SW 1271 (cell line): ENCODE data around the gene SRSF4.

Source experiments
- DNase-seq, 2 experiments: peaks; one replicate each; lab custom pipeline; 2025; lab: John Stamatoyannopoulos, UW

The SRSF4 gene

GRCh38 chr1:29200906-29201594 lies 19.4 kb upstream of the SRSF4 start:
- DNase-seq: no peak

- DNase-seq: no peak
These were observed 16.3 kb upstream of the SRSF4 start for GRCh38 chr1:29197993-29198392.

- DNase-seq: peak in 1 of 2 experiments; percentile 43
These were observed 15.9 kb upstream of the SRSF4 start for GRCh38 chr1:29197590-29197924.

- DNase-seq: no peak
These were observed 15.3 kb upstream of the SRSF4 start for GRCh38 chr1:29196863-29197589.

GRCh38 chr1:29195881-29196291 lies 14.2 kb upstream of the SRSF4 start:
- no peak for DNase-seq

- no peak for DNase-seq
These were observed 12.3 kb upstream of the SRSF4 start for GRCh38 chr1:29193879-29194455.

- no peak for DNase-seq
These were observed 9.0 kb upstream of the SRSF4 start for GRCh38 chr1:29190718-29191117.

GRCh38 chr1:29186707-29187106 lies 5.0 kb upstream of the SRSF4 start:
- DNase-seq: no peak

- no peak for DNase-seq
These were observed 4.6 kb upstream of the SRSF4 start for GRCh38 chr1:29186252-29186651.

GRCh38 chr1:29183287-29183686 lies 1.6 kb upstream of the SRSF4 start:
- no peak for DNase-seq

GRCh38 chr1:29180497-29181412 lies 945 bp downstream of the SRSF4 start:
- peak in 1 of 2 experiments; percentile 51 for DNase-seq

GRCh38 chr1:29179641-29180184 lies 2.0 kb downstream of the SRSF4 start:
- no peak for DNase-seq

- DNase-seq: no peak
These were observed 4.5 kb downstream of the SRSF4 start for GRCh38 chr1:29177022-29177705.

GRCh38 chr1:29176576-29176975 lies 5.1 kb downstream of the SRSF4 start:
- no peak for DNase-seq

GRCh38 chr1:29172415-29172939 lies 9.2 kb downstream of the SRSF4 start:
- DNase-seq: no peak

- no peak for DNase-seq
These were observed 10.2 kb downstream of the SRSF4 start for GRCh38 chr1:29171521-29171920.

GRCh38 chr1:29171089-29171488 lies 10.6 kb downstream of the SRSF4 start:
- DNase-seq: no peak

GRCh38 chr1:29169976-29170375 lies 11.7 kb downstream of the SRSF4 start:
- no peak for DNase-seq

GRCh38 chr1:29167904-29168303 lies 13.8 kb downstream of the SRSF4 start:
- DNase-seq: no peak

- DNase-seq: no peak
These were observed 15.3 kb downstream of the SRSF4 start for GRCh38 chr1:29166291-29166878.

GRCh38 chr1:29164588-29164987 lies 17.1 kb downstream of the SRSF4 start:
- no peak for DNase-seq
